Breast epithelium (tissue), 4 donors: ENCODE measurements around the gene CYREN. TPM values are rescaled to one million over a fixed set of nuclear protein-coding genes. Genes with fewer than 3 reads are reported as not detected.
A peak's percentile ranks its signal among the peaks of the same experiment; 100 is the strongest.

Source experiments
- DNase-seq, 2 donors: peaks; one replicate each; pipeline ENCODE4 v3.0.0-alpha.2; 2019; ENCODE audit warnings: low spot score in 2 of 2
- H3K27ac ChIP-seq, 2 donors: fragments of 200-600 bp; sonication (generic) in 1 of 2; one replicate each; pipeline ENCODE4 v1.5.1; 2016 to 2019; ENCODE audit warnings: mild to moderate bottlenecking in 1 of 2
- H3K27me3 ChIP-seq, 2 donors: fragments of 200-600 bp; sonication (generic) in 1 of 2; one replicate each; pipeline versions ENCODE4 v1.5.1 to v1.6.0; 2017 to 2019; ENCODE audit warnings: control low read depth in 1 of 2, mild to moderate bottlenecking in 1 of 2
- H3K36me3 ChIP-seq: fragments of 200-600 bp; one replicate; pipeline ENCODE4 v1.5.1; 2019
- H3K4me1 ChIP-seq, 2 donors: fragments of 200-600 bp; sonication (generic); one replicate each; pipeline ENCODE4 v1.5.1; 2016 to 2019; ENCODE audit warnings: control low read depth in 1 of 2
- H3K4me3 ChIP-seq, 3 donors: fragments of 200-600 bp; sonication (generic); 1 replicate in 2 of 3; 2 replicates in 1 of 3; pipeline ENCODE4 v1.5.1; 2016 to 2019; ENCODE audit warnings: mild to moderate bottlenecking in 3 of 3, moderate library complexity in 2 of 3
- H3K9me3 ChIP-seq, 2 donors: fragments of 200-600 bp; sonication (generic) in 1 of 2; one replicate each; pipeline ENCODE4 v1.5.1; 2016 to 2019; ENCODE audit warnings: control low read depth in 1 of 2
- POLR2A ChIP-seq: fragments of 450-650 bp; IDR thresholded peaks from one replicate; pipeline ENCODE4 v1.6.1; 2016; ENCODE audit warnings: antibody characterized with exemption, mild to moderate bottlenecking, moderate library complexity
- POLR2AphosphoS5 ChIP-seq, 3 donors: sonication (generic); formaldehyde crosslinking; IDR thresholded peaks; one replicate each; pipeline ENCODE4 v1.6.1; 2017; ENCODE audit warnings: antibody characterized with exemption in 3 of 3
- intact Hi-C: fragments of 100-400 bp; cut with DNase I; formaldehyde crosslinking; loops from one replicate; pipeline ENCODE4 v1.15.1; 2023; ENCODE audit warnings: low total_unique reads
- total RNA-seq, 3 donors: library from RNA; depleted of rRNA; stranded (reverse); fragments of >200 nt; gene quantifications; one replicate each; pipeline ENCODE4 v1.1.0, GENCODE V29; 2016
- TF ChIP-seq, protein P1 (sequence below), 3 donors: fragments of 450-650 bp; IDR thresholded peaks; one replicate each; pipeline ENCODE4 v1.5.1; 2016 to 2017; ENCODE audit warnings: antibody characterized with exemption in 3 of 3, mild to moderate bottlenecking in 3 of 3, moderate library complexity in 3 of 3

The CYREN gene
- total RNA-seq, 3 donors from 2014 or later, result 36.8 to 41.6 (median 41.6) TPM

DNA sequence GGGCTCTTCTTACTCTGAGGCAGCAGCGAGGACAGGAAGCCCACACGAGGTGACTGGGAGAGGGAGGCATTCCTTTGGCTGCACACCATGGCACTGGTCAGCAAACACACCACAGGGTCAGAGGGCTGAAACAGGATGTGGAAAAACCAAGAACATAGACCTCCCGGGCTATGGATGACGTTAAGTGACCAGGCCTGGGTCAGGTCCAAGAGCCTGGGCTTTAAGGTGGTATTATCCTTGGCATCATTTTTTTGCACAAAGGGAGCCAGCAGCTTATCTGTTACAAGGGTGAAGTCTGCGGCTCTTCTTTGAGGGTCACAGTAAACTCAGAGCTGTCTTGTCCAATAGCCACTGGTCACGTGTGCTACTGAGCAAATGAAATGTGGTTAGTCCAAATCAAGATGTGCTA, 33.8 kb upstream of the CYREN start:
- Histone ChIP-seq H3K4me3 (no peak overlapping the region), H3K36me3 (no peaks in the 10 kb centered on the region), H3K27ac (peak overlapping the region; percentile 23 to 60), H3K9me3 (no peaks in the 10 kb centered on the region), H3K27me3 (no peaks in the 10 kb centered on the region), H3K4me1 (no peaks in the 10 kb centered on the region)
- no peak for DNase-seq
- TF ChIP-seq POLR2A (no peak), POLR2AphosphoS5 (IDR thresholded peaks at IDR 0.05) (no peak)
- TF ChIP-seq, protein P1, sequence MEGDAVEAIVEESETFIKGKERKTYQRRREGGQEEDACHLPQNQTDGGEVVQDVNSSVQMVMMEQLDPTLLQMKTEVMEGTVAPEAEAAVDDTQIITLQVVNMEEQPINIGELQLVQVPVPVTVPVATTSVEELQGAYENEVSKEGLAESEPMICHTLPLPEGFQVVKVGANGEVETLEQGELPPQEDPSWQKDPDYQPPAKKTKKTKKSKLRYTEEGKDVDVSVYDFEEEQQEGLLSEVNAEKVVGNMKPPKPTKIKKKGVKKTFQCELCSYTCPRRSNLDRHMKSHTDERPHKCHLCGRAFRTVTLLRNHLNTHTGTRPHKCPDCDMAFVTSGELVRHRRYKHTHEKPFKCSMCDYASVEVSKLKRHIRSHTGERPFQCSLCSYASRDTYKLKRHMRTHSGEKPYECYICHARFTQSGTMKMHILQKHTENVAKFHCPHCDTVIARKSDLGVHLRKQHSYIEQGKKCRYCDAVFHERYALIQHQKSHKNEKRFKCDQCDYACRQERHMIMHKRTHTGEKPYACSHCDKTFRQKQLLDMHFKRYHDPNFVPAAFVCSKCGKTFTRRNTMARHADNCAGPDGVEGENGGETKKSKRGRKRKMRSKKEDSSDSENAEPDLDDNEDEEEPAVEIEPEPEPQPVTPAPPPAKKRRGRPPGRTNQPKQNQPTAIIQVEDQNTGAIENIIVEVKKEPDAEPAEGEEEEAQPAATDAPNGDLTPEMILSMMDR (IDR thresholded peaks at IDR 0.05), result no peak
- intact Hi-C loops, result no loop called here

DNA sequence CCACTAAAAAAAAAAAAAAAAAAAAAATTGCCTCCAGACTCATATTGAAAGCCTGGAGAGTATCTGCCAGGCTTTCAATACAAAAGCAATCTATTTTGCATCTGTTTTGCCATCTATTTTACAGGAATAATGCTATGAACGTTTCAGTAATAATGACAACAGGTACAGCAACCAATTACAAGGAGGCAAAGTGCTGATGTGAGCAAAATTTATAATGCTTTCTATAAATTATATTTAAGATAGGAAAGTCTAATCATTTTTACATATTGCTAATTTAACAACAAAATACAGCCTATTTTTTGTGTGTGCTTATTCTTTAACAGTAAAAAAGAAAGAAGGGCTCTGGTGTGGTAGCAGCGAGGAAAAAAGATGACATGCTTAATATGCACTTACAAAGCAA, 30.8 kb upstream of the CYREN start:
- peak overlapping the region in 1 of 2 donors; percentile 46 for H3K27ac ChIP-seq
- intact Hi-C loops, result no loop called here
- no peak overlapping the region for H3K4me3 ChIP-seq
- H3K9me3 ChIP-seq, result no peaks in the 10 kb centered on the region
- TF ChIP-seq POLR2A (no peak), POLR2AphosphoS5 (IDR thresholded peaks at IDR 0.05) (no peak)
- TF ChIP-seq, protein P1 (IDR thresholded peaks at IDR 0.05), result no peak
- H3K27me3 ChIP-seq, result no peaks in the 10 kb centered on the region
- H3K36me3 ChIP-seq, result no peaks in the 10 kb centered on the region
- H3K4me1 ChIP-seq, result no peaks in the 10 kb centered on the region
- DNase-seq, result no peak

DNA sequence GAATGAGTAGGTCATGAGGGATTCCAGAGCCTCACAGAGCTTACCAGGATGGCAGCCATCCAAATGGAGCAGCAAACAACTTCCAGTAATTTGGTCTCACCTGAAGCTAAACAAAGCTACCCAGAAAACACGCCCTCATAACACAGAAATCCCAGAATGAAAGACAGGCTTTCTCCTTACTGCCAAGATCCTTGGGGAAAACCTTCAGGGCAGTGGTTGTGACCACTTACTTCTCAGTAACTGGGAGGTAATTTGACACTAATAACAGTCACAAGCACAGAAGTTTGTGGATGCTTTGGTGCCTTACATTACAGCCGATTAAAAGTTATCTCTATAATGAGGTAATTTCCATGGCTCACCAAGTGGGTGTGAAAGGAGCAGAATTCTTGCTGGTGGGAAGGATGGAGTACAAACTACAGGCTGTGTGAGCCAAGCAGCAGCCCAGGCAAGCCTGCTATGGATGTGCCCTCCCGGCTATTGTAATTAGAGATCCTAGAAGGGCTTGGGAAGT, 30.4 kb upstream of the CYREN start:
- H3K27me3 ChIP-seq, result no peaks in the 10 kb centered on the region
- H3K27ac ChIP-seq, result peak overlapping the region; percentile 41 to 46
- H3K9me3 ChIP-seq, result no peaks in the 10 kb centered on the region
- no peaks in the 10 kb centered on the region for H3K36me3 ChIP-seq
- intact Hi-C loops, result no loop called here
- DNase-seq, result no peak
- H3K4me3 ChIP-seq, result no peak overlapping the region
- no peaks in the 10 kb centered on the region for H3K4me1 ChIP-seq
- TF ChIP-seq, protein P1 (IDR thresholded peaks at IDR 0.05), result no peak
- TF ChIP-seq POLR2A, result no peak
- TF ChIP-seq POLR2AphosphoS5 (IDR thresholded peaks at IDR 0.05), result no peak

DNA sequence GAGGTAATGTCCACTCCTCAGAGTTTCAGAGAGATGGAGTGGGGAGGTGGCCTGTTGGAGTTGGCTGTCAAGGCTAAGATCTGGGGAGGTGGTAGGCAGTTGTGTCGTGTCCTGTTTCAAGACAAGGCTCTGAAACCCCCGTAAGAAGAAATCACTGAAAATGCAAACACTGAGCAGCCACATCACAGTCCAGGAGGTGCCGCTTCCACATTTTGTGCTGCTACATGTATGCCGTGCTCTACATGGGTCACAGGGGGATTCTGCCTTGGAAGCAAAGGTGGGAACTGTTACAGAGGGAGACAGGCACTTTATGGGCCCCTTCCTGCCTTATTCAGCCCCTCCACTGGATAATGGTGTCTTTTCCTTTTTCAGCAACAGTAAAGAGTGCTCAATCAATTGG, 28.9 kb upstream of the CYREN start:
- no peaks in the 10 kb centered on the region for H3K4me1 ChIP-seq
- intact Hi-C loops, result no loop called here
- H3K9me3 ChIP-seq, result no peaks in the 10 kb centered on the region
- H3K4me3 ChIP-seq, result no peak overlapping the region
- no peaks in the 10 kb centered on the region for H3K27me3 ChIP-seq
- H3K36me3 ChIP-seq, result no peaks in the 10 kb centered on the region
- no peak for DNase-seq
- TF ChIP-seq POLR2AphosphoS5 (IDR thresholded peaks at IDR 0.05), result no peak
- no peak overlapping the region for H3K27ac ChIP-seq

DNA sequence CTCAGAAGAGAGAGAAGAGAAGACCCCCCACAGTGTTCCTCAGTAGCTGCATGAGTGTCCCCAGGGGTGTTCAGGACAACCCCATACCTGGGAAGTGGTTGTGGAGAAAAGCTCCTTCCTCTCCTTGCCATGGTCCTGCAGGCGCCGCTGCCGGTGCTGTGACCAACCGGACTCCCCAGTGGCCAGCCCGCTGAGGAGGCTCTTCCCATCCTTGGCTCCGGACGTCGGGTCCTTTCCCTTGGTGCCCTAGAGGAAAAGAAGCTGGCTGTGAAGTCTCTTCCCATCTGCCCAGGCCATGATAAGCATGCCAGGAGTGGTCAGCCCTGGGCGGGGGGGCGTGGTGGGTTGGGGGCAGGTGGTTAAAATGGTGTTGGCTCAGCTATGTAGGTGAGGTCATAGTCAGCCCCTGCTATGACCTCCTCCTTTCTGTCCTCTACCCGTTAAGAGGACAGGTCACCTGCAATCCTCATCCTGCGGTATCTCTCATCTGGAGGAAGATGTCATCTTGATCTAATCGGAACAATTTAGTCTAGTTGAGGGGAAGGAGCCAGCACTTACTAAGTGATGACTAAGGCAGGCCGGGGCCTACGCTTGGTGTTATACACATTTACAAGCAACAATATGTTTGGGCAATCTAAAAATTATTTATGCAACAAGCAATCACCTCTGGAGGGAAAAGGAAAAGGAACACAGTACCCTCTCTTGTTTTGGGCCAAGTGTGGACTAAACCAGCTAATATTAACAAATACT, 27.6 kb upstream of the CYREN start:
- Histone ChIP-seq H3K4me3 (no peak overlapping the region), H3K4me1 (no peaks in the 10 kb centered on the region), H3K36me3 (no peaks in the 10 kb centered on the region), H3K27ac (peak overlapping the region in 1 of 2 donors; percentile 34), H3K27me3 (no peaks in the 10 kb centered on the region), H3K9me3 (no peaks in the 10 kb centered on the region)
- TF ChIP-seq POLR2AphosphoS5 (IDR thresholded peaks at IDR 0.05) (no peak), POLR2A (no peak)
- TF ChIP-seq, protein P1 (IDR thresholded peaks at IDR 0.05), result no peak
- intact Hi-C loops, result no loop called here
- no peak for DNase-seq
